HEK293 (cell line): Measurements from ENCODE around the gene KLK7.

Experiments used
- CTCF ChIA-PET: fragments of 350-600 bp; formaldehyde crosslinking; extraction: SDS; loops from one replicate; lab custom pipeline; 2021; ENCODE audit warnings: antibody characterized with exemption; lab: Yijun Ruan, JAX
- POLR2A ChIA-PET: fragments of 300-600 bp; formaldehyde crosslinking; extraction: SDS; loops from one replicate; lab custom pipeline; 2020; ENCODE audit warnings: antibody characterized with exemption, inconsistent platforms; lab: Yijun Ruan, JAX
- H3K27ac ChIP-seq: fragments of 200-500 bp; sonication (Bioruptor generic); 2 replicates; pipeline ENCODE4 v1.5.1; 2014; ENCODE audit warnings: low read depth, low read length, control low read depth, inconsistent platforms; ENCODE audit errors: extremely low read depth
- H3K36me3 ChIP-seq, 2 experiments: fragments of 200-500 bp in 1 of 2; sonication (Bioruptor generic) in 1 of 2; 1 replicate in 1 of 2; 2 replicates in 1 of 2; pipeline ENCODE4 v1.5.1; 2014 to 2017; ENCODE audit warnings: inconsistent platforms in 2 of 2, low read length in 2 of 2; ENCODE audit not compliant: control insufficient read depth in 2 of 2, insufficient read depth in 1 of 2
- H3K4me1 ChIP-seq: fragments of 200-500 bp; sonication (Bioruptor generic); 2 replicates; pipeline ENCODE4 v1.5.1; 2014; ENCODE audit warnings: mild to moderate bottlenecking, low read length, inconsistent platforms; ENCODE audit not compliant: control insufficient read depth, insufficient read depth
- H3K4me3 ChIP-seq: 2 replicates; pipeline ENCODE4 v1.5.1; 2011; ENCODE audit warnings: low read depth, mild to moderate bottlenecking, control low read depth, low read length, moderate library complexity
- H3K9me3 ChIP-seq: fragments of 200-500 bp; sonication (Bioruptor generic); 2 replicates; pipeline ENCODE4 v1.5.1; 2014; ENCODE audit warnings: low read depth, low read length, inconsistent platforms; ENCODE audit not compliant: control insufficient read depth, insufficient read depth
- HOXC10 ChIP-seq: sonication (generic); formaldehyde crosslinking; IDR thresholded peaks from 2 replicates; pipeline ENCODE4 v1.8.1; 2023; ENCODE audit warnings: mild to moderate bottlenecking, missing genetic modification reagents
- KLF1 ChIP-seq: fragments of 450-650 bp; formaldehyde crosslinking; IDR thresholded peaks from 2 replicates; pipeline ENCODE4 v1.5.1; 2016; ENCODE audit warnings: missing biosample characterization, missing genetic modification characterization
- KLF10 ChIP-seq: fragments of 450-650 bp; IDR thresholded peaks from 2 replicates; pipeline ENCODE4 v1.5.1; 2018; ENCODE audit warnings: missing biosample characterization, mild to moderate bottlenecking, missing genetic modification characterization
- PRDM6 ChIP-seq: fragments of 450-650 bp; formaldehyde crosslinking; IDR thresholded peaks from 2 replicates; pipeline ENCODE4 v1.5.1; 2017; ENCODE audit warnings: missing biosample characterization, missing genetic modification characterization
- SCRT1 ChIP-seq: fragments of 450-650 bp; formaldehyde crosslinking; IDR thresholded peaks from 2 replicates; pipeline ENCODE4 v1.5.1; 2016; ENCODE audit warnings: missing biosample characterization, missing genetic modification characterization, borderline replicate concordance
- ZBTB10 ChIP-seq: fragments of 450-650 bp; formaldehyde crosslinking; IDR thresholded peaks from 2 replicates; pipeline ENCODE4 v1.5.1; 2016; ENCODE audit warnings: missing biosample characterization, missing genetic modification characterization
- ZBTB21 ChIP-seq: fragments of 450-650 bp; formaldehyde crosslinking; IDR thresholded peaks from 2 replicates; pipeline ENCODE4 v1.5.1; 2017; ENCODE audit warnings: missing biosample characterization, missing genetic modification characterization
- ZFP41 ChIP-seq: fragments of 450-650 bp; formaldehyde crosslinking; IDR thresholded peaks from 2 replicates; pipeline ENCODE4 v1.5.1; 2016; ENCODE audit warnings: missing biosample characterization, missing genetic modification characterization, borderline replicate concordance
- ZNF157 ChIP-seq: fragments of 450-650 bp; formaldehyde crosslinking; IDR thresholded peaks from 2 replicates; pipeline ENCODE4 v1.5.1; 2016; ENCODE audit warnings: missing biosample characterization, missing genetic modification characterization
- ZNF19 ChIP-seq: fragments of 450-650 bp; formaldehyde crosslinking; IDR thresholded peaks from 2 replicates; pipeline ENCODE4; 2016; ENCODE audit warnings: missing biosample characterization, missing genetic modification characterization, low read depth
- ZNF2 ChIP-seq: fragments of 450-650 bp; formaldehyde crosslinking; IDR thresholded peaks from 2 replicates; pipeline ENCODE4 v1.5.1; 2016; ENCODE audit warnings: missing biosample characterization, missing genetic modification characterization
- ZNF202 ChIP-seq: fragments of 450-650 bp; formaldehyde crosslinking; IDR thresholded peaks from 2 replicates; pipeline ENCODE4 v1.5.1; 2016; ENCODE audit warnings: missing biosample characterization, missing genetic modification characterization, borderline replicate concordance
- ZNF211 ChIP-seq: fragments of 450-650 bp; formaldehyde crosslinking; IDR thresholded peaks from 2 replicates; pipeline ENCODE4 v1.5.1; 2016; ENCODE audit warnings: low read depth, missing biosample characterization, missing genetic modification characterization
- ZNF24 ChIP-seq: fragments of 450-650 bp; formaldehyde crosslinking; IDR thresholded peaks from 2 replicates; pipeline ENCODE4 v1.5.1; 2016; ENCODE audit warnings: missing biosample characterization, missing genetic modification characterization
- ZNF248 ChIP-seq: fragments of 450-650 bp; formaldehyde crosslinking; IDR thresholded peaks from 2 replicates; pipeline ENCODE4 v1.5.1; 2017; ENCODE audit warnings: missing biosample characterization, missing genetic modification characterization
- ZNF311 ChIP-seq: fragments of 450-650 bp; formaldehyde crosslinking; IDR thresholded peaks from 2 replicates; pipeline ENCODE4 v1.5.1; 2017; ENCODE audit warnings: missing biosample characterization, missing genetic modification characterization, borderline replicate concordance
- ZNF354C ChIP-seq: fragments of 450-650 bp; formaldehyde crosslinking; IDR thresholded peaks from 2 replicates; pipeline ENCODE4 v1.5.1; 2016; ENCODE audit warnings: missing biosample characterization, missing genetic modification characterization, low read depth, borderline replicate concordance
- ZNF394 ChIP-seq: fragments of 450-650 bp; formaldehyde crosslinking; IDR thresholded peaks from 2 replicates; pipeline ENCODE4 v1.5.1; 2016; ENCODE audit warnings: missing biosample characterization, missing genetic modification characterization, mild to moderate bottlenecking, moderate library complexity, borderline replicate concordance
- ZNF658 ChIP-seq: fragments of 450-650 bp; formaldehyde crosslinking; IDR thresholded peaks from 2 replicates; pipeline ENCODE4; 2016; ENCODE audit warnings: missing biosample characterization, missing genetic modification characterization
- ZNF76 ChIP-seq: fragments of 450-650 bp; formaldehyde crosslinking; IDR thresholded peaks from 2 replicates; pipeline ENCODE4; 2016; ENCODE audit warnings: low read depth, missing biosample characterization, missing genetic modification characterization, borderline replicate concordance
- ZNF791 ChIP-seq: fragments of 450-650 bp; formaldehyde crosslinking; IDR thresholded peaks from 2 replicates; pipeline ENCODE4 v1.5.1; 2016; ENCODE audit warnings: missing biosample characterization, missing genetic modification characterization
- ZSCAN30 ChIP-seq: fragments of 450-650 bp; IDR thresholded peaks from 2 replicates; pipeline ENCODE4 v1.5.1; 2018; ENCODE audit warnings: missing biosample characterization, mild to moderate bottlenecking, missing genetic modification characterization, moderate library complexity
- TF ChIP-seq, protein P1 (sequence below): fragments of 450-650 bp; formaldehyde crosslinking; IDR thresholded peaks from 2 replicates; pipeline ENCODE4 v1.5.1; 2016; ENCODE audit warnings: missing biosample characterization, missing genetic modification characterization
- TF ChIP-seq, protein P2 (sequence below): fragments of 450-650 bp; IDR thresholded peaks from 2 replicates; pipeline ENCODE4 v1.5.1; 2018; ENCODE audit warnings: missing biosample characterization, mild to moderate bottlenecking, missing genetic modification characterization
- TF ChIP-seq, protein P3 (sequence below): fragments of 450-650 bp; formaldehyde crosslinking; IDR thresholded peaks from 2 replicates; pipeline ENCODE4; 2016; ENCODE audit warnings: missing biosample characterization, missing genetic modification characterization
- TF ChIP-seq, protein P4 (sequence below): fragments of 450-650 bp; formaldehyde crosslinking; IDR thresholded peaks from 2 replicates; pipeline ENCODE4 v1.5.1; 2016; ENCODE audit warnings: missing biosample characterization, missing genetic modification characterization

KLK7 gene

DNA sequence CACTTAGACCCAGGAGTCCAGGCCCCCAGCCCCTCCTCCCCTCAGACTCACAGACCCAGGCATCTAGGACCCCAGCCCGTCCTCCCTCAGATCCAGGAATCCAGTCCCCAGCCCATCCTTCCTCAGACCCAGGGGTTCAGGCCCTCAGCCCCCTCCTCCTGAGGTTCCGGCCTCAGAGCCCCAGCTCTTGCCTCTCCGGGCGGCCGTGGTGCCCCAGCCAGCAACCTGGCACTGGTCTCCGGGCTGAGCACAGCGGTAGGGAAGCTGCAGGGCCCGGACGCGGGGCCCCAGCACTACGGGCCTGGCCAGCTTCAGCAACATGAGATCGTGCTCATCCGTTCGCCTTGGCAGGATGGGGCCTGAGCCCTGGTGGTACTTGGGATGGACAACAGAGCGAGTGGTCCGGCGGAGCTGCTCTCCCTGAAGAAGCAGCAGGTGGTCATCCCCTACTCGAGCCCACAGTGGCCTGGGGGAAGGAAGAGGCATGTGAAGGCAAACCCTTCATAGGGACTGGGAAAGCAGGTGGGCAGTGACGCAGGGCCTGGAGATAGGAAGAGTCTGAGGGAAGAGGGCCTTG, 32.1 kb upstream of the KLK7 start (continued):
- TF ChIP-seq KLF10 (tag by site-specific recombination) (no peak), ZNF658 (tag by site-specific recombination) (no peak), ZNF394 (no peak), ZFP41 (tag by site-specific recombination) (no peak), ZNF311 (tag by site-specific recombination) (no peak), ZSCAN30 (tag by site-specific recombination) (no peak), ZNF211 (tag by site-specific recombination) (no peak)

DNA sequence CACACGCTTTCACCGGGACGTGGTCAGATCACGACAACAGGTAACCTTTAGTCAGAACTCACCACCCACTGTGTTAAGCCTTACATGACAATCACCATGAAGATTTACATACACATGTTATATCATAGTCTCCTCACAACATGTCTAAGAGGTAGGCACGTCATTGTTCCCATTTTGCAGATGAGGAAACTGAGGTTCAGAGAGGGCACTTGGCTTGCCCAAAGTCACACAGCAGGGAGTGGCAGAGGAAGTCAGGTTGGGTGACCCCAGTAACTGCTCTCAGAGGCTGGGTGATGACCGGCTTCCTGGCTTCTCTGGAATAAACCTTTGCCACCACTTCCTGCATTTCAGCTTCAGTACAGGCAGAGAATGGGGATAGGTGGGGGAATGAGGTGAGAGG, 30.5 kb upstream of the KLK7 start:
- TF ChIP-seq ZNF157: no peak
- TF ChIP-seq, protein P1, sequence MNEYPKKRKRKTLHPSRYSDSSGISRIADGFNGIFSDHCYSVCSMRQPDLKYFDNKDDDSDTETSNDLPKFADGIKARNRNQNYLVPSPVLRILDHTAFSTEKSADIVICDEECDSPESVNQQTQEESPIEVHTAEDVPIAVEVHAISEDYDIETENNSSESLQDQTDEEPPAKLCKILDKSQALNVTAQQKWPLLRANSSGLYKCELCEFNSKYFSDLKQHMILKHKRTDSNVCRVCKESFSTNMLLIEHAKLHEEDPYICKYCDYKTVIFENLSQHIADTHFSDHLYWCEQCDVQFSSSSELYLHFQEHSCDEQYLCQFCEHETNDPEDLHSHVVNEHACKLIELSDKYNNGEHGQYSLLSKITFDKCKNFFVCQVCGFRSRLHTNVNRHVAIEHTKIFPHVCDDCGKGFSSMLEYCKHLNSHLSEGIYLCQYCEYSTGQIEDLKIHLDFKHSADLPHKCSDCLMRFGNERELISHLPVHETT: no peak
- TF ChIP-seq, protein P2, sequence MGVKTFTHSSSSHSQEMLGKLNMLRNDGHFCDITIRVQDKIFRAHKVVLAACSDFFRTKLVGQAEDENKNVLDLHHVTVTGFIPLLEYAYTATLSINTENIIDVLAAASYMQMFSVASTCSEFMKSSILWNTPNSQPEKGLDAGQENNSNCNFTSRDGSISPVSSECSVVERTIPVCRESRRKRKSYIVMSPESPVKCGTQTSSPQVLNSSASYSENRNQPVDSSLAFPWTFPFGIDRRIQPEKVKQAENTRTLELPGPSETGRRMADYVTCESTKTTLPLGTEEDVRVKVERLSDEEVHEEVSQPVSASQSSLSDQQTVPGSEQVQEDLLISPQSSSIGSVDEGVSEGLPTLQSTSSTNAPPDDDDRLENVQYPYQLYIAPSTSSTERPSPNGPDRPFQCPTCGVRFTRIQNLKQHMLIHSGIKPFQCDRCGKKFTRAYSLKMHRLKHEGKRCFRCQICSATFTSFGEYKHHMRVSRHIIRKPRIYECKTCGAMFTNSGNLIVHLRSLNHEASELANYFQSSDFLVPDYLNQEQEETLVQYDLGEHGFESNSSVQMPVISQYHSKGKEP (tag by site-specific recombination): no peak
- no peak for TF ChIP-seq ZNF76 (tag by site-specific recombination)
- TF ChIP-seq KLF1 (tag by site-specific recombination): no peak
- TF ChIP-seq, protein P3, sequence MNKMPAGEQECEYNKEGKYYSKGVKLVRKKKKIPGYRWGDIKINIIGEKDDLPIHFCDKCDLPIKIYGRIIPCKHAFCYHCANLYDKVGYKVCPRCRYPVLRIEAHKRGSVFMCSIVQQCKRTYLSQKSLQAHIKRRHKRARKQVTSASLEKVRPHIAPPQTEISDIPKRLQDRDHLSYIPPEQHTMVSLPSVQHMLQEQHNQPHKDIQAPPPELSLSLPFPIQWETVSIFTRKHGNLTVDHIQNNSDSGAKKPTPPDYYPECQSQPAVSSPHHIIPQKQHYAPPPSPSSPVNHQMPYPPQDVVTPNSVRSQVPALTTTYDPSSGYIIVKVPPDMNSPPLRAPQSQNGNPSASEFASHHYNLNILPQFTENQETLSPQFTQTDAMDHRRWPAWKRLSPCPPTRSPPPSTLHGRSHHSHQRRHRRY (tag by site-specific recombination): no peak
- no peak for TF ChIP-seq PRDM6 (tag by site-specific recombination)
- no peak for TF ChIP-seq ZNF19 (tag by site-specific recombination)
- TF ChIP-seq ZBTB21: no peak
- no peak for TF ChIP-seq HOXC10 (CRISPR knock-in tag)
- no peak for TF ChIP-seq SCRT1
- no peak for TF ChIP-seq ZNF248 (tag by site-specific recombination)
- no peak for TF ChIP-seq ZNF24 (tag by site-specific recombination)
- no peak for TF ChIP-seq ZNF791
- TF ChIP-seq, protein P4, sequence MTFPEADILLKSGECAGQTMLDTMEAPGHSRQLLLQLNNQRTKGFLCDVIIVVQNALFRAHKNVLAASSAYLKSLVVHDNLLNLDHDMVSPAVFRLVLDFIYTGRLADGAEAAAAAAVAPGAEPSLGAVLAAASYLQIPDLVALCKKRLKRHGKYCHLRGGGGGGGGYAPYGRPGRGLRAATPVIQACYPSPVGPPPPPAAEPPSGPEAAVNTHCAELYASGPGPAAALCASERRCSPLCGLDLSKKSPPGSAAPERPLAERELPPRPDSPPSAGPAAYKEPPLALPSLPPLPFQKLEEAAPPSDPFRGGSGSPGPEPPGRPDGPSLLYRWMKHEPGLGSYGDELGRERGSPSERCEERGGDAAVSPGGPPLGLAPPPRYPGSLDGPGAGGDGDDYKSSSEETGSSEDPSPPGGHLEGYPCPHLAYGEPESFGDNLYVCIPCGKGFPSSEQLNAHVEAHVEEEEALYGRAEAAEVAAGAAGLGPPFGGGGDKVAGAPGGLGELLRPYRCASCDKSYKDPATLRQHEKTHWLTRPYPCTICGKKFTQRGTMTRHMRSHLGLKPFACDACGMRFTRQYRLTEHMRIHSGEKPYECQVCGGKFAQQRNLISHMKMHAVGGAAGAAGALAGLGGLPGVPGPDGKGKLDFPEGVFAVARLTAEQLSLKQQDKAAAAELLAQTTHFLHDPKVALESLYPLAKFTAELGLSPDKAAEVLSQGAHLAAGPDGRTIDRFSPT: no peak
- no peak for TF ChIP-seq ZNF311 (tag by site-specific recombination)
- no peak for TF ChIP-seq ZNF354C
- no peak for TF ChIP-seq ZBTB10 (tag by site-specific recombination)
- no peak for TF ChIP-seq ZNF2 (tag by site-specific recombination)
- TF ChIP-seq ZNF202: no peak
- Histone ChIP-seq H3K36me3 (no peaks in the 10 kb centered on the region), H3K9me3 (no peaks in the 10 kb centered on the region), H3K4me3 (no peak overlapping the region), H3K4me1 (no peaks in the 10 kb centered on the region; the same call in 1 of the 2 replicates), H3K27ac (no peak overlapping the region)
- CTCF ChIA-PET: interaction anchor here (0.7 kb wide), 1 partner anchor 233 kb away, joined by 5 read pairs; no protein-coding TSS in a partner anchor
- POLR2A ChIA-PET: no interaction called here
